ENCODE data around the gene SEMA6D. TPM values are rescaled to one million over a fixed set of nuclear protein-coding genes. Genes with fewer than 3 reads are reported as not detected.

SEMA6D gene
- total RNA-seq, 1 donor from 2014 or later, result 1.8 TPM

- no peak overlapping the region for H3K4me3 ChIP-seq (ENCODE audit: low read depth, low read length)
- no peaks in the 10 kb centered on the region for H3K27me3 ChIP-seq (ENCODE audit: control insufficient read depth, insufficient read depth, low read length)
- no peak for TF ChIP-seq CTCF (IDR thresholded peaks at IDR 0.05; ENCODE audit: insufficient read depth, low read length, poor library complexity, severe bottlenecking)
- no peak for DNase-seq (ENCODE audit: low read depth)
- H3K36me3 ChIP-seq (ENCODE audit: control insufficient read depth, insufficient read depth, low read length), result no peaks in the 10 kb centered on the region
Measured at GRCh38 chr15:47675735-47676134, 41.6 kb upstream of the SEMA6D start.

GRCh38 chr15:47678040-47678439, 39.3 kb upstream of the SEMA6D start:
- Histone ChIP-seq H3K4me3 (ENCODE audit: low read depth, low read length) (no peak overlapping the region), H3K27me3 (ENCODE audit: control insufficient read depth, insufficient read depth, low read length) (no peaks in the 10 kb centered on the region), H3K36me3 (ENCODE audit: control insufficient read depth, insufficient read depth, low read length) (no peaks in the 10 kb centered on the region)
- no peak for TF ChIP-seq CTCF (IDR thresholded peaks at IDR 0.05; ENCODE audit: insufficient read depth, low read length, poor library complexity, severe bottlenecking)
- no peak for DNase-seq (ENCODE audit: low read depth)

- Histone ChIP-seq H3K36me3 (ENCODE audit: control insufficient read depth, insufficient read depth, low read length) (no peaks in the 10 kb centered on the region), H3K4me3 (ENCODE audit: low read depth, low read length) (no peak overlapping the region), H3K27me3 (ENCODE audit: control insufficient read depth, insufficient read depth, low read length) (no peaks in the 10 kb centered on the region)
- TF ChIP-seq CTCF (IDR thresholded peaks at IDR 0.05; ENCODE audit: insufficient read depth, low read length, poor library complexity, severe bottlenecking), result no peak
- DNase-seq (ENCODE audit: low read depth), result no peak
Measured at GRCh38 chr15:47682661-47683060, 34.6 kb upstream of the SEMA6D start.

GRCh38 chr15:47685141-47685870, 32.0 kb upstream of the SEMA6D start:
- DNase-seq (ENCODE audit: low read depth), result no peak
- Histone ChIP-seq H3K36me3 (ENCODE audit: control insufficient read depth, insufficient read depth, low read length) (no peaks in the 10 kb centered on the region), H3K27me3 (ENCODE audit: control insufficient read depth, insufficient read depth, low read length) (no peaks in the 10 kb centered on the region), H3K4me3 (ENCODE audit: low read depth, low read length) (no peak overlapping the region)
- TF ChIP-seq CTCF (IDR thresholded peaks at IDR 0.05; ENCODE audit: insufficient read depth, low read length, poor library complexity, severe bottlenecking), result no peak

GRCh38 chr15:47688573-47689086, 28.7 kb upstream of the SEMA6D start:
- Histone ChIP-seq H3K27me3 (ENCODE audit: control insufficient read depth, insufficient read depth, low read length) (no peaks in the 10 kb centered on the region), H3K36me3 (ENCODE audit: control insufficient read depth, insufficient read depth, low read length) (no peaks in the 10 kb centered on the region), H3K4me3 (ENCODE audit: low read depth, low read length) (no peak overlapping the region)
- TF ChIP-seq CTCF (IDR thresholded peaks at IDR 0.05; ENCODE audit: insufficient read depth, low read length, poor library complexity, severe bottlenecking), result no peak
- DNase-seq (ENCODE audit: low read depth), result no peak

GRCh38 chr15:47689660-47690059, 27.6 kb upstream of the SEMA6D start:
- DNase-seq (ENCODE audit: low read depth), result no peak
- H3K27me3 ChIP-seq (ENCODE audit: control insufficient read depth, insufficient read depth, low read length), result no peaks in the 10 kb centered on the region
- no peak for TF ChIP-seq CTCF (IDR thresholded peaks at IDR 0.05; ENCODE audit: insufficient read depth, low read length, poor library complexity, severe bottlenecking)
- H3K36me3 ChIP-seq (ENCODE audit: control insufficient read depth, insufficient read depth, low read length), result no peaks in the 10 kb centered on the region
- no peak overlapping the region for H3K4me3 ChIP-seq (ENCODE audit: low read depth, low read length)

Measured in kidney epithelial cell (primary cell).